HG02642 (cell line): ENCODE measurements around the gene FHOD3.
"Not testable (repeated sequence)": the region's sequence is repeated elsewhere in the genome, so short reads cannot be mapped to it uniquely, and the experiment has no call there.

ENCODE experiments used
- ATAC-seq: cut with Tn5 transposase; IDR thresholded peaks from one replicate; pipeline ENCODE4 v1.9.1; 2021; ENCODE audit warnings: mild to moderate bottlenecking; ENCODE audit not compliant: unreplicated experiment, poor library complexity

Gene FHOD3

GRCh38 chr18:36440614-36441013, 143.1 kb downstream of the FHOD3 start:
- ATAC-seq = no peak

- ATAC-seq = no peak
Measured at GRCh38 chr18:36441426-36442240, 144.1 kb downstream of the FHOD3 start.

GRCh38 chr18:36442717-36443116, 145.2 kb downstream of the FHOD3 start:
- ATAC-seq = no peak

GRCh38 chr18:36446059-36446458, 148.5 kb downstream of the FHOD3 start:
- no peak for ATAC-seq

GRCh38 chr18:36448384-36449290, 151.1 kb downstream of the FHOD3 start:
- no peak for ATAC-seq

- no peak for ATAC-seq
Measured at GRCh38 chr18:36449451-36449850, 151.9 kb downstream of the FHOD3 start.

- no peak for ATAC-seq
Measured at GRCh38 chr18:36450264-36450663, 152.8 kb downstream of the FHOD3 start.

- no peak for ATAC-seq
Measured at GRCh38 chr18:36451454-36452251, 154.1 kb downstream of the FHOD3 start.

- no peak for ATAC-seq
Measured at GRCh38 chr18:36454245-36454644, 156.7 kb downstream of the FHOD3 start.

GRCh38 chr18:36454848-36455458, 157.4 kb downstream of the FHOD3 start:
- no peak for ATAC-seq

GRCh38 chr18:36455931-36456330, 158.4 kb downstream of the FHOD3 start:
- ATAC-seq = no peak

GRCh38 chr18:36456622-36457021, 159.1 kb downstream of the FHOD3 start:
- ATAC-seq = no peak

- ATAC-seq = no peak
Measured at GRCh38 chr18:36457683-36458082, 160.2 kb downstream of the FHOD3 start.

- no peak for ATAC-seq
Measured at GRCh38 chr18:36458306-36458705, 160.8 kb downstream of the FHOD3 start.

- ATAC-seq = no peak
Measured at GRCh38 chr18:36459203-36459602, 161.7 kb downstream of the FHOD3 start.

GRCh38 chr18:36459786-36460185, 162.3 kb downstream of the FHOD3 start:
- no peak for ATAC-seq

GRCh38 chr18:36460324-36460850, 162.9 kb downstream of the FHOD3 start:
- no peak for ATAC-seq

GRCh38 chr18:36460854-36461253, 163.3 kb downstream of the FHOD3 start:
- ATAC-seq = no peak

- no peak for ATAC-seq
Measured at GRCh38 chr18:36461551-36461987, 164.1 kb downstream of the FHOD3 start.

GRCh38 chr18:36463516-36463915, 166.0 kb downstream of the FHOD3 start:
- not testable (repeated sequence) for ATAC-seq
